ENCODE data around the gene DPEP1.

GRCh38 chr16:89583895-89584644, 29.4 kb upstream of the DPEP1 start:
- TF ChIP-seq POLR2A (IDR thresholded peaks at IDR 0.05; ENCODE audit: low read length), result no peak
- no peak for TF ChIP-seq GATA1 (IDR thresholded peaks at IDR 0.05; ENCODE audit: low read depth, low read length)

Data from erythroblast (primary cell).